ENCODE data around the gene NUDCD2. TPM values are rescaled to one million over a fixed set of nuclear protein-coding genes. Genes with fewer than 3 reads are reported as not detected.

NUDCD2 gene
- polyA plus RNA-seq, 1 of the 3 experiments (the other 2 are of a cell fraction): 7.8 TPM

- WGBS (ENCODE audit: low lambda C conversion rate): 61% methylated on average over 2 of the region's 2 CpGs
- Histone ChIP-seq H3K36me3 (replicated peaks in 1 of 2; ENCODE audit: control insufficient read depth in 1 of 2, insufficient read depth in 2 of 2, low read length in 1 of 2) (peaks cover 45 to 48% of the 10 kb centered on the region in 2 experiments), H4K20me1 (ENCODE audit: insufficient read depth) (peaks cover 37% of the 10 kb centered on the region), H3K79me2 (ENCODE audit: insufficient read depth) (peaks cover 60% of the 10 kb centered on the region), H3K9me2 (no peaks in the 10 kb centered on the region), H3K4me3 (ENCODE audit: low read depth in 2 of 2, low read length in 1 of 2) (peak overlapping the region; percentile 15 to 91), H3K4me1 (ENCODE audit: control insufficient read depth in 1 of 2, insufficient read depth in 2 of 2, low read depth in 1 of 2, low read length in 1 of 2) (peaks cover 12 to 24% of the 10 kb centered on the region in 2 experiments; a peak in 3 of 4 replicates), H3K27me3 (ENCODE audit: insufficient read depth) (no peaks in the 10 kb centered on the region), H3K9me3 (no peaks in the 10 kb centered on the region), H3F3A (replicated peaks; ENCODE audit: insufficient read depth) (peaks cover 9% of the 10 kb centered on the region), H3K27ac (ENCODE audit: low read depth in 2 of 2, low read length in 1 of 2) (peak overlapping the region in 1 of 2 experiments; percentile 1; a peak in 1 of 4 replicates), H3K4me2 (peak overlapping the region; percentile 91), H3K9ac (no peak overlapping the region), H2AFZ (ENCODE audit: low read depth) (no peak overlapping the region)
- no peak for DNase-seq
- CTCF ChIA-PET: interaction anchor here (5.8 kb wide), 1 partner anchor 31 kb away, joined by 21 read pairs; no protein-coding TSS in a partner anchor
- TF ChIP-seq REST (IDR thresholded peaks at IDR 0.05; ENCODE audit: low read depth, low read length): no peak
- POLR2A ChIA-PET: interaction anchor here (0.7 to 1.7 kb wide), 2 partner anchors 21 to 30 kb away, joined by 3 to 4 read pairs; partner anchors contain the start of genes HMMR and NUDCD2
These were observed 20.8 kb downstream of the NUDCD2 start for GRCh38 chr5:163439092-163439425.

GRCh38 chr5:163437309-163438182, 22.4 kb downstream of the NUDCD2 start, which contains the start of gene CCNG1:
CCNG1 (plus strand) TSS chr5:163437595; CDS start chr5:163439257, 1,662 bp downstream.
- H3F3A ChIP-seq (replicated peaks; ENCODE audit: insufficient read depth): peaks cover 9% of the 10 kb centered on the region
- peak within 1 kb of the TSS; percentile 91 for H3K4me2 ChIP-seq
- H3K79me2 ChIP-seq (ENCODE audit: insufficient read depth): peaks cover 52% of the 10 kb centered on the region
- H3K27me3 ChIP-seq (ENCODE audit: insufficient read depth): no peaks in the 10 kb centered on the region
- H3K4me3 ChIP-seq (ENCODE audit: low read depth in 2 of 2, low read length in 1 of 2): peak within 1 kb of the TSS; percentile 91 to 98
- H3K9me2 ChIP-seq: no peaks in the 10 kb centered on the region
- peaks cover 12 to 24% of the 10 kb centered on the region in 2 experiments; a peak in 3 of 4 replicates for H3K4me1 ChIP-seq (ENCODE audit: control insufficient read depth in 1 of 2, insufficient read depth in 2 of 2, low read depth in 1 of 2, low read length in 1 of 2)
- H3K27ac ChIP-seq (ENCODE audit: low read depth in 2 of 2, low read length in 1 of 2): peak within 1 kb of the TSS; percentile 76 to 95
- peak; percentile 93 for DNase-seq
- peaks cover 32% of the 10 kb centered on the region for H4K20me1 ChIP-seq (ENCODE audit: insufficient read depth)
- H2AFZ ChIP-seq (ENCODE audit: low read depth): peak within 1 kb of the TSS; percentile 92
- ChIA-PET CTCF (interaction anchor here (0.6 to 1.0 kb wide), 2 partner anchors 29 to 1469 kb away, joined by 3 read pairs; no protein-coding TSS in a partner anchor), POLR2A (interaction anchor here (1.2 to 1.5 kb wide), 2 partner anchors 22 to 68 kb away, joined by 3 to 25 read pairs; partner anchors contain the start of genes HMMR, MAT2B and NUDCD2)
- peak within 1 kb of the TSS; percentile 97 for H3K9ac ChIP-seq
- under 1% methylated on average over 34 of the region's 51 CpGs for WGBS (ENCODE audit: low lambda C conversion rate)
- no peaks in the 10 kb centered on the region for H3K9me3 ChIP-seq
- H3K36me3 ChIP-seq (replicated peaks in 1 of 2; ENCODE audit: control insufficient read depth in 1 of 2, insufficient read depth in 2 of 2, low read length in 1 of 2): peaks cover 33 to 35% of the 10 kb centered on the region in 2 experiments
- no peak for TF ChIP-seq MEF2A (IDR thresholded peaks at IDR 0.05; ENCODE audit: borderline replicate concordance, low read depth)
- TF ChIP-seq SMC3 (IDR thresholded peaks at IDR 0.05; ENCODE audit: low read depth, low read length): no peak
- peak; percentile 98 for TF ChIP-seq POLR2AphosphoS5 (IDR thresholded peaks at IDR 0.05; ENCODE audit: low read depth, low read length)
- TF ChIP-seq EP300 (IDR thresholded peaks at IDR 0.05; ENCODE audit: borderline replicate concordance in 1 of 2, low read depth in 1 of 2, low read length in 1 of 2): no peak
- no peak for TF ChIP-seq YY1 (IDR thresholded peaks at IDR 0.05; ENCODE audit: low read depth)
- TF ChIP-seq GABPA (IDR thresholded peaks at IDR 0.05; ENCODE audit: low read depth): peak; percentile 32; the same call in 1 of the 2 replicates
- peak; percentile 96 for TF ChIP-seq TAF1 (IDR thresholded peaks at IDR 0.05; ENCODE audit: borderline replicate concordance, low read depth, low read length)
- no peak for TF ChIP-seq NFIC (IDR thresholded peaks at IDR 0.05; ENCODE audit: borderline replicate concordance)
- TF ChIP-seq RFX5 (IDR thresholded peaks at IDR 0.05; ENCODE audit: low read length): peak; percentile 69; the same call in 1 of the 2 replicates
- TF ChIP-seq ELF1 (IDR thresholded peaks at IDR 0.05): peak; percentile 76
- TF ChIP-seq EZH2phosphoT487 (IDR thresholded peaks at IDR 0.05; ENCODE audit: borderline replicate concordance, low read depth): no peak
- no peak for TF ChIP-seq FOSL2 (IDR thresholded peaks at IDR 0.05; ENCODE audit: borderline replicate concordance, low read depth)
- peak; percentile 99 for TF ChIP-seq PBX3 (IDR thresholded peaks at IDR 0.05)
- peak; percentile 98 for TF ChIP-seq CHD2 (IDR thresholded peaks at IDR 0.05; ENCODE audit: low read length, partially characterized antibody)
- no peak for TF ChIP-seq CTCF (IDR thresholded peaks at IDR 0.05)
